ENCODE results near the gene JAZF1. TPM values are rescaled to one million over a fixed set of nuclear protein-coding genes. Genes with fewer than 3 reads are reported as not detected.

The JAZF1 gene
- total RNA-seq, 1 experiment from 2014 or later, result 9.1 TPM

DNA sequence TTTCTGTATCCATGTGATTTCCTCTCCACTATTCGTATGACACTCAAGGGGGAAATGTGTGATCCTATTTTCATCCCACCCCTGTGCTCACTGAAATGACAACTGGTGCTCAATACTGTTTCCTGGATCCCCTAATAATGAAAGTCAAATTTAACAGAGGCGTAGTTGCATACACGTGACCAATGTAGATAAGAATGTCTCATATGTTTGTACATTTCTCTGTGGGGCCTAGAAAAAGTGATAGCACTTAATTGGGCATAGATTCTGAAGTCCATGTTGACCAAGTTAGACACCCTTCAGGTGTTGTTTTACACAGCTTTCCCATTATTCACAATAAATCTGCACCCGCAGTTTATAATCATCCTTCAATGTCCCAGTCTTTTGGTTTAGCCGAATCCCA lies 59.1 kb downstream of the JAZF1 start:
- WGBS (ENCODE audit: extremely low coverage, insufficient read length, low lambda C conversion rate), result no CpG with 5 or more reads among the region's 5 CpGs
- H3K36me3 Mint-ChIP-seq (ENCODE audit: insufficient read depth in 1 of 3, low read depth in 3 of 3), result no peaks in the 10 kb centered on the region; a peak in 1 of 7 replicates
- H3K4me3 Mint-ChIP-seq, result no peak overlapping the region
- Histone ChIP-seq H3K56ac (ENCODE audit: insufficient read length, low read depth, low read length) (no peak overlapping the region), H3K9ac (ENCODE audit: extremely low read depth, insufficient read length, low read length) (no peak overlapping the region), H4K20me1 (ENCODE audit: control insufficient read depth, insufficient read depth, insufficient read length) (no peaks in the 10 kb centered on the region), H3K23ac (ENCODE audit: insufficient read length, low read depth, low read length) (no peak overlapping the region), H3K79me1 (ENCODE audit: insufficient read depth, low read depth, low read length, poor library complexity, severe bottlenecking) (no peaks in the 10 kb centered on the region), H3K23me2 (ENCODE audit: insufficient read length, low read depth, low read length, poor library complexity, severe bottlenecking) (no peaks in the 10 kb centered on the region), H2BK15ac (ENCODE audit: low read depth, low read length) (no peak overlapping the region), H3K18ac (ENCODE audit: insufficient read length, low read depth, low read length) (no peak overlapping the region), H2AK5ac (ENCODE audit: insufficient read length, low read length) (no peak overlapping the region), H3K79me2 (ENCODE audit: insufficient read depth, low read length) (peaks cover 4% of the 10 kb centered on the region; the same call in 1 of the 2 replicates), H2AFZ (ENCODE audit: low read length) (no peak overlapping the region), H2BK120ac (ENCODE audit: low read depth, low read length, poor library complexity, severe bottlenecking) (no peak overlapping the region), H2BK20ac (ENCODE audit: low read depth, low read length, poor library complexity, severe bottlenecking) (no peak overlapping the region), H3K9me3 (ENCODE audit: control insufficient read depth, low read depth, low read length) (no peaks in the 10 kb centered on the region), H3K4me2 (ENCODE audit: insufficient read depth, insufficient read length, low read length) (no peak overlapping the region), H4K91ac (ENCODE audit: insufficient read length, low read depth, low read length) (no peak overlapping the region), H3T11ph (ENCODE audit: low read length) (no peak overlapping the region), H3K27me3 (ENCODE audit: insufficient read depth, low read length) (no peaks in the 10 kb centered on the region; the same call in 1 of the 2 replicates), H2BK12ac (ENCODE audit: insufficient read length, low read depth, low read length) (no peak overlapping the region), H3K4me1 (ENCODE audit: insufficient read depth, low read length) (peaks cover 10% of the 10 kb centered on the region; the same call in 1 of the 2 replicates), H3K27ac (ENCODE audit: insufficient read length, low read depth, low read length) (no peak overlapping the region), H3K4ac (ENCODE audit: low read depth, low read length) (no peak overlapping the region), H4K5ac (ENCODE audit: insufficient read length, low read depth, low read length) (no peak overlapping the region), H4K8ac (replicated peaks; ENCODE audit: insufficient read length, low read depth, low read length) (no peak overlapping the region), H3K14ac (ENCODE audit: insufficient read depth, low read length) (no peak overlapping the region), H2BK5ac (ENCODE audit: insufficient read length, low read length) (no peak overlapping the region)
- TF ChIP-seq, protein P1, sequence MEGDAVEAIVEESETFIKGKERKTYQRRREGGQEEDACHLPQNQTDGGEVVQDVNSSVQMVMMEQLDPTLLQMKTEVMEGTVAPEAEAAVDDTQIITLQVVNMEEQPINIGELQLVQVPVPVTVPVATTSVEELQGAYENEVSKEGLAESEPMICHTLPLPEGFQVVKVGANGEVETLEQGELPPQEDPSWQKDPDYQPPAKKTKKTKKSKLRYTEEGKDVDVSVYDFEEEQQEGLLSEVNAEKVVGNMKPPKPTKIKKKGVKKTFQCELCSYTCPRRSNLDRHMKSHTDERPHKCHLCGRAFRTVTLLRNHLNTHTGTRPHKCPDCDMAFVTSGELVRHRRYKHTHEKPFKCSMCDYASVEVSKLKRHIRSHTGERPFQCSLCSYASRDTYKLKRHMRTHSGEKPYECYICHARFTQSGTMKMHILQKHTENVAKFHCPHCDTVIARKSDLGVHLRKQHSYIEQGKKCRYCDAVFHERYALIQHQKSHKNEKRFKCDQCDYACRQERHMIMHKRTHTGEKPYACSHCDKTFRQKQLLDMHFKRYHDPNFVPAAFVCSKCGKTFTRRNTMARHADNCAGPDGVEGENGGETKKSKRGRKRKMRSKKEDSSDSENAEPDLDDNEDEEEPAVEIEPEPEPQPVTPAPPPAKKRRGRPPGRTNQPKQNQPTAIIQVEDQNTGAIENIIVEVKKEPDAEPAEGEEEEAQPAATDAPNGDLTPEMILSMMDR (conservative IDR thresholded peaks at IDR 0.05), result no peak
- H3K4me1 Mint-ChIP-seq, result peaks cover 29 to 31% of the 10 kb centered on the region in 2 experiments
- no peak overlapping the region for H3K27ac Mint-ChIP-seq
- H3K27me3 Mint-ChIP-seq (ENCODE audit: low read depth), result peaks cover 10% of the 10 kb centered on the region
- DNase-seq, result no peak
- H3K9me3 Mint-ChIP-seq, result no peaks in the 10 kb centered on the region
